Stimulated activated naive CD8-positive, alpha-beta T cell treated with anti-CD3 and anti-CD28 coated beads, Interleukin-15, amount 100 ng/mL, for 72 hours (primary cell): ENCODE measurements around the gene CEBPG.

Experiments used
- ATAC-seq: fragments of 150-1000 bp; cut with Tn5 transposase; 2 replicates; pipeline ENCODE4 v1.10.0; 2021; ENCODE audit warnings: mild to moderate bottlenecking, moderate library complexity
- DNase-seq, 2 donors: peaks; one replicate each; pipeline ENCODE4 v3.0.0; 2021 to 2022
- H3K27ac Mint-ChIP-seq, 2 donors: one replicate each; pipeline ENCODE4 v1.8.0; 2022; ENCODE audit warnings: mild to moderate bottlenecking in 2 of 2, mixed read lengths in 2 of 2, moderate library complexity in 2 of 2
- H3K27me3 Mint-ChIP-seq: one replicate; pipeline ENCODE4 v1.8.0; 2022; ENCODE audit warnings: mixed read lengths
- H3K4me1 Mint-ChIP-seq: one replicate; pipeline ENCODE4 v1.8.0; 2022; ENCODE audit warnings: mild to moderate bottlenecking, mixed read lengths
- H3K4me3 Mint-ChIP-seq, 2 donors: one replicate each; pipeline ENCODE4 v1.8.0; 2022; ENCODE audit warnings: mild to moderate bottlenecking in 2 of 2, mixed read lengths in 2 of 2, moderate library complexity in 1 of 2
- H3K9me3 Mint-ChIP-seq, 2 donors: one replicate each; pipeline ENCODE4 v1.8.0; 2022; ENCODE audit warnings: mixed read lengths in 2 of 2

CEBPG gene

DNA sequence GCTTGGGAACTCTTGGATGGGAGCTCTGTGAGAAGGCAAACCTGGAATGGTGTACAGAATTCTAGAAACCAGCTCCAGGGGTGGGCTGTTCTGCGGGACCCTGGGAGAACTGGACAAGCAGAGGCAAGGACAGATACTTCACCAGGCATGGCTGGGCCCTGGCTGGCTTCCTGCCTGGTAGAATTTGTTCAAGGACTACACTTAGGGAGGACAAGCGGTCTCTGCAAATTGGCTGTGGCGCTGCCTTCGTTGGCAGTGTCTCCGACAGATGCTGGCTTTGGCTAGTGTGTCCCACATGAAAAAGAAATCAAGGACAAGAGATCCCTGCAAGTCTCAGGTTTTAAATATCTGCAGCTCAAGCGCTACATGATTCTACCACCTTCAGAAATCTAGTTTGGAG, 12.4 kb downstream of the CEBPG start:
- peaks cover 10% of the 10 kb centered on the region for H3K4me1 Mint-ChIP-seq
- no peak overlapping the region for H3K27ac Mint-ChIP-seq
- no peaks in the 10 kb centered on the region for H3K27me3 Mint-ChIP-seq
- no peak overlapping the region for H3K4me3 Mint-ChIP-seq
- DNase-seq (no peak), ATAC-seq (no peak)
- H3K9me3 Mint-ChIP-seq = no peaks in the 10 kb centered on the region

DNA sequence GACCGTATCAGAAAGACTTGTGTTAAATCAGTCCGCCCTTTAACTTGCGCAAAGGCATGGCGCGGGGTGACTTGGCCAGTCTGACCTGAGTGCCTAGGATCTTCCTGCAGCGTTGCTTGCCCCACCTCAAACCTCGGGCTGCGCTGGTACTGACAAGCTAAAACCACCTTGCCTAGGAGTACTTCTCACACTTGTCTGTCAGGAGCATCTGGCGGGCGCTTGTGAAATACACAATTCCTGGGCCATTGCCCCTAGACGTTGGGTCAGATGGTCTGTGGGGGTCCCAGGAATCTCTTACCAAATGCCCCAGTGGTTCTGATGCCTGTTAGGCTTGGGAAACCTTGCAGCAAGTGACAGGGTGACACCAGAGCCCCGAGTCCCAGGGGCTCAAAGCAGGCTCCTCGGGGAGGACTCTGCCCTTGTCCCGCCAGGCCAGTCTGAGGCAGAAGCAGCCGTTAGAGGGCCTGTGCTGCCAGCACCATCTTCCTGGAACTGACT, 12.9 kb downstream of the CEBPG start:
- ATAC-seq = no peak
- H3K27ac Mint-ChIP-seq = peak overlapping the region in 1 of 2 donors; percentile 76
- H3K27me3 Mint-ChIP-seq = no peaks in the 10 kb centered on the region
- H3K4me1 Mint-ChIP-seq = peaks cover 6% of the 10 kb centered on the region
- no peaks in the 10 kb centered on the region for H3K9me3 Mint-ChIP-seq
- no peak overlapping the region for H3K4me3 Mint-ChIP-seq
- no peak for DNase-seq

DNA sequence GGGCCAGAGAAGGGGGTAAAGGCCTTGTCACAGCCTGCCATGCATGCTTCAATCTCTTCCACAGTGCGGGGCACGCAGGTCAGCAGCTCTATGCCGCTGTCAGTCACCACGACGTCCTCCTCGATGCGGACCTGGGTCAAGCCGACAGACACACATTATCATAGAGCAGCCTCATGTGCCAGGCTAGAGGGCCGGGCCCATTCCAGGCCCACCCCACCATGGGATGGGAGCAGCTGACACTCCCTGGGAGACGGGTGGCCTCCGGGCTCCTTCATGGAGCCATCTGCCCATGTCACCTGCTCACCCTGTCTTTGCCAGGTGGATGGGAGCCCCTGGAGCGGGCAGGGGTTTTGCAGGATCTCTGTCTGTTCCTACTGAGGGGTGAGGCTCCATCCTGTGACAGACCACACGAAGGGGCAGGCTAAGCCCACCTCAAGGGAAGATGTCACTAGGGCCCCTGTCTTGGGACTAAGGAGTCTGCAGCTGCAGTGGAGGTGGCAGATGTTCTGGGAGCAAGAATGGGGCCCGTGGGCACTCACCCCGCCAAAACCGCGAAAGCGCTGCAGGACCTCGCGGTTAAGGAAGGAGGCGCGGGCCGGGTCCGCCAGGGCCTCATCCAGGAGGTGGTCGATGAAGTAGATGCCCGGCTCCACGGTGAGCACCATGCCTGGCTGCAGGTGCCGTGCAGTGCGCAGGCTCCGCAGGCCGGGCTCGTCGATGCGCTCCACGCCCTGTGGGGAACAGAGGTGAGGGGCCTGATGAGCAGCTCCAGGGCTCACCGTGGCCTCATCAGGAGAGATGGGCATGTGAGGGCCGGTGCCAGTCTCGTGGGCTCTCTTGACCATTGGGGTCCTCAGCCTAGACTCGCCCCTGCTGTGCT, 14.1 kb downstream of the CEBPG start:
- DNase-seq (no peak), ATAC-seq (no peak)
- Mint-ChIP-seq H3K4me3 (no peak overlapping the region), H3K9me3 (no peaks in the 10 kb centered on the region), H3K27ac (no peak overlapping the region), H3K27me3 (no peaks in the 10 kb centered on the region), H3K4me1 (peaks cover 6% of the 10 kb centered on the region)

DNA sequence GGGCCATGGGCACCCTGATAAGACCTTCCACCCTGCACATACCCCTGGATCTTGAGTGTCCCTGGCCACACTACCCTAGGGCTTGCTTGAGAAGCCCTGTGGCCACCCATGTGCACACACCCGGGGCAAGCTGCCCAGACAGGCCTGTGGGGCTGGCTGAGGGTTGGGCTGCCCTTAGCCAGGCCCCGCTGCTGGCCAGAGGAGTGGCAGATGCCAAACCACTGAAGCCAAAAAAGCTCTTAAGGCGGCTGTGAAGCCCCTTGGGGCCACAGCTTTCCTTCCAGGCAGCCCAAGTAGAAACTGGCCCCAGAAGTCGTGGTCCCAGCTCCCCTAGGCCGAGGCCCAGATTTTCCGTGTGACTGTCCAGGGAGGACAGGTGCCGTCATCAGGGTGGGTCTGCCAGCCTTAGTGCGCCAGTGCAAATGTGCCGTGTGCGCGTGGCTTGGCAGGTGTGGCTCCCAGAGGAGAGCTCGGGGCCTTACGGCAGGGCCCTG, 14.8 kb downstream of the CEBPG start:
- DNase-seq (no peak), ATAC-seq (no peak)
- Mint-ChIP-seq H3K4me3 (no peak overlapping the region), H3K4me1 (peaks cover 6% of the 10 kb centered on the region), H3K9me3 (no peaks in the 10 kb centered on the region), H3K27me3 (no peaks in the 10 kb centered on the region), H3K27ac (peak overlapping the region in 1 of 2 donors; percentile 63)

- no peaks in the 10 kb centered on the region for H3K27me3 Mint-ChIP-seq
These were observed 15.4 kb downstream of the CEBPG start for GRCh38 chr19:33388725-33389420.

GRCh38 chr19:33389421-33390100, 16.1 kb downstream of the CEBPG start:
- H3K27me3 Mint-ChIP-seq = no peaks in the 10 kb centered on the region
- H3K4me3 Mint-ChIP-seq = no peak overlapping the region
- H3K27ac Mint-ChIP-seq = no peak overlapping the region
- DNase-seq = no peak
- ATAC-seq = peak; percentile 19
- H3K9me3 Mint-ChIP-seq = no peaks in the 10 kb centered on the region
- H3K4me1 Mint-ChIP-seq = no peaks in the 10 kb centered on the region

More at GRCh38 chr19:33388725-33389420, 15.4 kb downstream of the CEBPG start:
- DNase-seq = no peak
- Mint-ChIP-seq H3K27ac (no peak overlapping the region), H3K4me1 (peaks cover 3% of the 10 kb centered on the region), H3K9me3 (no peaks in the 10 kb centered on the region), H3K4me3 (no peak overlapping the region)
- ATAC-seq = no peak

- Mint-ChIP-seq H3K4me3 (no peak overlapping the region), H3K4me1 (no peaks in the 10 kb centered on the region), H3K27me3 (no peaks in the 10 kb centered on the region), H3K9me3 (no peaks in the 10 kb centered on the region), H3K27ac (no peak overlapping the region)
- DNase-seq (no peak), ATAC-seq (no peak)
These were observed 16.8 kb downstream of the CEBPG start for GRCh38 chr19:33390101-33390907.

DNA sequence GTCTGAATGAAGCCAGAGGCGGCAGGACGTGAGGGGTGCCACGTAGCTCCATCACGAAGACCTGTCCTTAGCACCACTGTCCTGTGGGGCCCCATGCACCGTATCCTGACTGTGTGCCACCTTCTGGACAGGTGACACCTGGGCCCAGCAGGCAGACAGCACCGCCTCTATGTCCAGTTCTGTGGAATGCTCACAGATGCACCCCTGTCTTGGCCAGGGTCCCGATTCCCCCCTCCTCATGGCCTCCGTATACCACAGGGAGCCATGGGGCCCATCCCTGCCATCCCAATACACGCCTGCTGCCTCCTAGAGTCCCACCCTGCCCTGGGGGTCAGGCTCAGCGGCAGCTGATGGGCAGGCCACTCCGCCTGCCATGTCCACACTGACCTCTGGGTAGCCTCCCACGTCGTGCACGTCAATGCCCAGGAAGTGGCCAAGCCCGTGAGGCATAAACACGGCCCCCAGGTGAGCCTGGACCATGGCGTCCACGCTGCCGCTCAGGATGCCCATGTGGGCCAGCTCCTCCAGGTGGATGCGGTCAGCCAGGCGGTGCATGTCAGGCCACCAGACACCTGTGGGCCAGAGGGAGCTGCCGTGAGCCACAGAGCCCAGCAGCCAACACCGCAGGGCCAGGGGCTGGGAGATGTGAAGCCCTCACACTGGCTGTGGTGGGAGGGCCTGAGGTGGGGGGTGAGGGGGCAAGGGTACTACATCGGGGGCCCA, 17.6 kb downstream of the CEBPG start:
- Mint-ChIP-seq H3K4me1 (no peaks in the 10 kb centered on the region), H3K27me3 (no peaks in the 10 kb centered on the region), H3K27ac (peak overlapping the region in 1 of 2 donors; percentile 54), H3K9me3 (no peaks in the 10 kb centered on the region), H3K4me3 (no peak overlapping the region)
- DNase-seq = no peak
- ATAC-seq = no peak

DNA sequence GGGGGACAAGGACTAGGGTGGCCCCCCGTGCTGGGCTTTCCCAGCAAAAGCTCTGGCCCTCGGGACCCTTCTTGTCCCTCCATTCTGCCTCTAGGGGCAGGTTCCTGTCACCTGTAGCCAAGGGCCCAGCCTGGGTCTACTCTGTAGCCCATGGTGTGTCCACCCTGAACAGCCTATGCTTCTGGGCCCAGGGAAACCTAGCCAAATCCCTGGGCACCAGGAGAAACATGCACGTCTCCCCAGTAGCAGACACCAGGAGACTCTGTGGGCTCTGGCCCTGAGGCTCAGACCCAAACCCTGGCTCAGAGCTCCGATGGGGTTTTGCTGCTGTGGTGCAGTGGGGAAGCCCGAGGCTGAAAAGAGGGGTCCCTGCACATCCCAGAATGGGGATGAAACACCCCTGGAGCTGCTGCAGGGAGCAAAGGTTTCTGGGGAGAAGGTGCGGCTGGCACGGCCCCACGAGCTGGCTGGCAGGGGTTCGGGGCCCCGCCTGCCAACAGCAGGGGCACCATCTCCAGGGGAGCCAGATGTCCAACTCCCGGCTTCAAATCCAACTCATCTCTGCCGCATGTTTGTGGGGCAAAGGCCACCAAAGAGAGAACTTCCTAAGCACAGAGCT, 18.2 kb downstream of the CEBPG start:
- Mint-ChIP-seq H3K27ac (no peak overlapping the region), H3K27me3 (no peaks in the 10 kb centered on the region), H3K4me3 (no peak overlapping the region), H3K9me3 (no peaks in the 10 kb centered on the region), H3K4me1 (no peaks in the 10 kb centered on the region)
- ATAC-seq (no peak), DNase-seq (no peak)

- no peak for DNase-seq
- no peak overlapping the region for H3K4me3 Mint-ChIP-seq
- H3K27ac Mint-ChIP-seq = no peak overlapping the region
- no peaks in the 10 kb centered on the region for H3K4me1 Mint-ChIP-seq
- H3K9me3 Mint-ChIP-seq = no peaks in the 10 kb centered on the region
- peak; percentile 26 for ATAC-seq
- H3K27me3 Mint-ChIP-seq = no peaks in the 10 kb centered on the region
These were observed 19.1 kb downstream of the CEBPG start for GRCh38 chr19:33392341-33393285.

- no peaks in the 10 kb centered on the region for H3K4me1 Mint-ChIP-seq
- H3K9me3 Mint-ChIP-seq = no peaks in the 10 kb centered on the region
- H3K27me3 Mint-ChIP-seq = no peaks in the 10 kb centered on the region
- ATAC-seq = peak; percentile 17
- H3K27ac Mint-ChIP-seq = no peak overlapping the region
- no peak overlapping the region for H3K4me3 Mint-ChIP-seq
- DNase-seq = no peak
These were observed 19.9 kb downstream of the CEBPG start for GRCh38 chr19:33393286-33394005.

DNA sequence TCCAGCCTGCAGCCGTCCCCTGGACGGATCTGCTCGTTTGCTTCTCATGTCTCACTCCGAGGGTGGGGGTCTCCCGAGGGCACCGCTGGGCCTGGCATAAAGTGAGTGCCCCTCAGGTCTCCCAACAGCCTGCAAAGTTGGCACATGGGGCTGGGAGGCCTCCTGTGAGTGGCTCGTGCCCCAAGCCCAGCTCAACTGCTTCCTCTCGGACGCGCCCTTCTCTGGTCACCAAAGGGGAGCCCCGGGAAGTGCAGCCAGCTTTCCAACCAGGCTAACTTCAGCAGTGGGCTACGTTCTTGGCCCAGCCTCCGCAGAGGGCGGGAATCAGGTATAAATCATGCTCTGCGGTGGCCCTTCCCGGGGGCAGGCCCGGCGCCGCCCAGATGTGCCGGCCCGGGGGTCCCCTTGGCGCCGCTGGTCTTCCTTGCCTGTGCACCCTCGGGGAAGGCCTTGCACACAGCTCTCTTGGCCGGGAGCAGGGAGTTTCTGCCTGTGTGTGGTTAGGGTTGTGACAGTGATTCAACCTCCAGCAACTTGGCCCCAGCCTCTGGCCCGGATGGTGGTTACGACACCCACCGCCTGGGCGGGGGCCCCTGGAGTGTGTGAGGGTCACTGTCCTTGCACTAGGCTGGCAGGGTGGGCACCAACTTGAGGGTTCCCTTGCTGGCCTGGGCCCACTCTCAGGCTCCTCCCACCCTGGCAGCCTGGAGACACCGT, 20.7 kb downstream of the CEBPG start:
- DNase-seq = no peak
- Mint-ChIP-seq H3K27me3 (no peaks in the 10 kb centered on the region), H3K4me1 (no peaks in the 10 kb centered on the region)

More for the DNA sequence above, 20.7 kb downstream of the CEBPG start:
- peak overlapping the region in 1 of 2 donors; percentile 12 for H3K27ac Mint-ChIP-seq
- H3K9me3 Mint-ChIP-seq = no peaks in the 10 kb centered on the region
- no peak for ATAC-seq
- H3K4me3 Mint-ChIP-seq = no peak overlapping the region
